HG02938 (cell line): Measurements from ENCODE around the gene C1QA.

Source experiments
- ATAC-seq: cut with Tn5 transposase; IDR thresholded peaks from one replicate; pipeline ENCODE4 v1.9.1; 2021; ENCODE audit warnings: mild to moderate bottlenecking, moderate library complexity; ENCODE audit not compliant: unreplicated experiment

The C1QA gene

GRCh38 chr1:22612671-22613571 lies 23.5 kb upstream of the C1QA start:
- no peak for ATAC-seq

GRCh38 chr1:22613572-22613918 lies 22.9 kb upstream of the C1QA start:
- ATAC-seq, result no peak

- no peak for ATAC-seq
Observed at GRCh38 chr1:22613951-22614350, 22.5 kb upstream of the C1QA start.

- no peak for ATAC-seq
Observed at GRCh38 chr1:22615886-22616285, 20.5 kb upstream of the C1QA start.

- no peak for ATAC-seq
Observed at GRCh38 chr1:22616571-22616970, 19.9 kb upstream of the C1QA start.

GRCh38 chr1:22618056-22618455 lies 18.4 kb upstream of the C1QA start:
- ATAC-seq, result no peak

- no peak for ATAC-seq
Observed at GRCh38 chr1:22619252-22619651, 17.2 kb upstream of the C1QA start.

- ATAC-seq, result no peak
Observed at GRCh38 chr1:22619798-22620197, 16.6 kb upstream of the C1QA start.

- ATAC-seq, result no peak
Observed at GRCh38 chr1:22621761-22622160, 14.7 kb upstream of the C1QA start.

- no peak for ATAC-seq
Observed at GRCh38 chr1:22625262-22625925, 11.0 kb upstream of the C1QA start.

GRCh38 chr1:22626237-22627157 lies 9.9 kb upstream of the C1QA start:
- ATAC-seq, result no peak

- no peak for ATAC-seq
Observed at GRCh38 chr1:22627331-22627730, 9.1 kb upstream of the C1QA start.

GRCh38 chr1:22628698-22629444 lies 7.6 kb upstream of the C1QA start:
- ATAC-seq, result no peak

GRCh38 chr1:22629886-22630285 lies 6.5 kb upstream of the C1QA start:
- ATAC-seq, result no peak

- no peak for ATAC-seq
Observed at GRCh38 chr1:22633697-22634463, 2.5 kb upstream of the C1QA start.

GRCh38 chr1:22635436-22635835 lies 992 bp upstream of the C1QA start:
- no peak for ATAC-seq

GRCh38 chr1:22636927-22637326 lies 499 bp downstream of the C1QA start:
- ATAC-seq, result no peak

GRCh38 chr1:22637907-22638445 lies 1.5 kb downstream of the C1QA start:
- no peak for ATAC-seq

- ATAC-seq, result no peak
Observed at GRCh38 chr1:22638476-22639234, 2.2 kb downstream of the C1QA start.
